DOHH2 (cell line): Measurements from ENCODE around the gene GPR160.

Experiments
- H3F3A ChIP-seq: fragments of 200-600 bp; sonication (generic), shearing (Covaris generic); 2 replicates; pipeline ENCODE4 v1.6.0; 2016; ENCODE audit warnings: antibody characterized with exemption, mild to moderate bottlenecking; ENCODE audit not compliant: control insufficient read depth, insufficient read depth
- H3K27ac ChIP-seq: fragments of 200-600 bp; sonication (generic); 2 replicates; pipeline ENCODE4 v1.5.1; 2014; ENCODE audit warnings: low read depth, mild to moderate bottlenecking, low read length, moderate library complexity
- H3K27me3 ChIP-seq: fragments of 200-600 bp; sonication (generic); 2 replicates; pipeline ENCODE4 v1.6.1; 2014; ENCODE audit warnings: mild to moderate bottlenecking, low read length, mixed read lengths; ENCODE audit not compliant: control insufficient read depth
- H3K36me3 ChIP-seq: fragments of 200-600 bp; sonication (generic); 2 replicates; pipeline ENCODE4 v1.6.1; 2014; ENCODE audit warnings: mild to moderate bottlenecking, low read length, moderate library complexity, mixed read lengths; ENCODE audit not compliant: control insufficient read depth
- H3K4me1 ChIP-seq: fragments of 200-600 bp; sonication (generic); 2 replicates; pipeline ENCODE4 v1.6.1; 2014; ENCODE audit warnings: mild to moderate bottlenecking, low read length, mixed read lengths; ENCODE audit not compliant: control insufficient read depth
- H3K4me2 ChIP-seq: fragments of 200-600 bp; sonication (generic); 2 replicates; pipeline ENCODE4 v1.6.0; 2014; ENCODE audit warnings: mild to moderate bottlenecking, low read length, moderate library complexity
- H3K4me3 ChIP-seq: fragments of 200-600 bp; sonication (generic); 2 replicates; pipeline ENCODE4 v1.5.1; 2014; ENCODE audit warnings: mild to moderate bottlenecking, low read length, mixed read lengths
- H3K79me2 ChIP-seq: fragments of 200-600 bp; sonication (generic); 2 replicates; pipeline ENCODE4 v1.6.1; 2014; ENCODE audit warnings: mild to moderate bottlenecking, low read length, mixed read lengths; ENCODE audit not compliant: control insufficient read depth
- H3K9me2 ChIP-seq: fragments of 200-600 bp; sonication (generic); replicated peaks from 2 replicates; pipeline ENCODE4 v1.6.1; 2014; ENCODE audit warnings: mild to moderate bottlenecking, low read length, mixed read lengths; ENCODE audit not compliant: control insufficient read depth
- H3K9me3 ChIP-seq: fragments of 200-600 bp; sonication (generic); 2 replicates; pipeline ENCODE4 v1.6.1; 2014; ENCODE audit warnings: antibody characterized with exemption, low read length, mixed read lengths; ENCODE audit not compliant: control insufficient read depth, insufficient read depth
- H4K20me1 ChIP-seq: fragments of 200-600 bp; sonication (generic); 2 replicates; pipeline ENCODE4 v1.6.0; 2014; ENCODE audit warnings: low read depth, mild to moderate bottlenecking, antibody characterized with exemption, low read length, moderate library complexity; ENCODE audit not compliant: control insufficient read depth, insufficient read depth
- EZH2phosphoT487 ChIP-seq: fragments of 200-600 bp; sonication (generic); IDR thresholded peaks from 2 replicates; pipeline ENCODE4 v1.6.1; 2017; ENCODE audit warnings: borderline replicate concordance, mild to moderate bottlenecking, antibody characterized with exemption, low read length, moderate library complexity, mixed read lengths
- TF ChIP-seq, protein P1 (sequence below): fragments of 200-600 bp; sonication (generic); IDR thresholded peaks from one replicate; pipeline ENCODE4 v1.5.1; 2014; ENCODE audit warnings: antibody characterized with exemption, mild to moderate bottlenecking, low read depth, low read length; ENCODE audit not compliant: poor library complexity, severe bottlenecking

The GPR160 gene, protein sequence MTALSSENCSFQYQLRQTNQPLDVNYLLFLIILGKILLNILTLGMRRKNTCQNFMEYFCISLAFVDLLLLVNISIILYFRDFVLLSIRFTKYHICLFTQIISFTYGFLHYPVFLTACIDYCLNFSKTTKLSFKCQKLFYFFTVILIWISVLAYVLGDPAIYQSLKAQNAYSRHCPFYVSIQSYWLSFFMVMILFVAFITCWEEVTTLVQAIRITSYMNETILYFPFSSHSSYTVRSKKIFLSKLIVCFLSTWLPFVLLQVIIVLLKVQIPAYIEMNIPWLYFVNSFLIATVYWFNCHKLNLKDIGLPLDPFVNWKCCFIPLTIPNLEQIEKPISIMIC

DNA sequence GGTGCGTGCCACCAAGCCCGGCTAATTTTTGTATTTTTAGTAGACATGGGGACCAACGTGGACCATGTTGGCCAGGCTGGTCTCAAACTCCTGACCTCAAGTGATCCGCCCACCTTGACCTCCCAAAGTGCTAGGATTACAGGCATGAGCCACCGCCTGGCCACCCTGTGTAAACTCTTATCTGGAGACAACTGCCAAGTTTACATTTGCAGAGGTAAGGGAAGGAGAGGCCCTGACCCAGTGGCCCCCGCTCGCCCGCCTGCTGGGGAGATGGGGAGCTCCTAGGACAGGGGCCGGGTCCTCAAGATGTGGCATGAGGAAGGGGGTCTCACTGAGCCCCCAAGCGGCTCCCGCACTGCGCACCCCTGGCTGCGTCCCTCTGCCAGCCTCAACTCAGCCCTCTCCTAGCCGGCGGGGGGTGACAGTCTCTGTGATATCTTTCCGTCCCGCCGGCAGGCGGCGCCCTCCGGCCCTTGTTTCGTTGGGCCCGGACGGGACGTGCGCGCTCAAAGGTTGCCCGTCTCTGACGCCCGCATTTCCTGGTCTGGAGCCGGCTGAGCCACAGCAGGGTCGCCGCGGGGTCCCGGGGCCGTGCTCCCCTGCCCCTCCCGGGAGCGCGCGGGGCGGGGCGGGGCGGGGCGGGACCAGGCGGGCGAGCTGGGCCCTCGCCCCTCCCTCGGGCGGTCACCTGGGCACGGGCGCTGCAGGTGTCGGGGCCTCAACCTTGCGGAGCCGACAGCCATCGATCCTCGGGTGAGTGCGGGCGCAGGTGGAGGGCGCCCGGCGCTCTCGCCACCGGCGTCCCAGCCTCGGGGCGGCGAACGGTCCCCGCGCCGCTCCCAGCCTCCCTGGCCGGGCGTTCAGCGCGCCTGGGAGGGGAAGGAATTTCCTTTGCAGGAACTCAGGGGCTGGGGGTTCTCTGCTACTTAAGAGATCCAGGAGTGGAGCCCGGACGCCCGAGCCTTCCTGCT lies at the start of gene GPR160:
Gene GPR160 (plus strand): TSS at position 533 of the 971 bp plus-strand sequence. CDS start 45,978 bp downstream, outside the sequence.
- Histone ChIP-seq H3F3A (peaks cover 9% of the 10 kb centered on the region; the same call in 1 of the 2 replicates), H3K9me2 (no peaks in the 10 kb centered on the region), H4K20me1 (no peaks in the 10 kb centered on the region), H3K27ac (no peak within 1 kb of the TSS), H3K9me3 (no peaks in the 10 kb centered on the region), H3K4me3 (peak within 1 kb of the TSS; percentile 74), H3K79me2 (no peaks in the 10 kb centered on the region), H3K4me2 (peak within 1 kb of the TSS; percentile 63), H3K36me3 (no peaks in the 10 kb centered on the region), H3K4me1 (peaks cover 21% of the 10 kb centered on the region), H3K27me3 (no peaks in the 10 kb centered on the region)
- TF ChIP-seq, protein P1, sequence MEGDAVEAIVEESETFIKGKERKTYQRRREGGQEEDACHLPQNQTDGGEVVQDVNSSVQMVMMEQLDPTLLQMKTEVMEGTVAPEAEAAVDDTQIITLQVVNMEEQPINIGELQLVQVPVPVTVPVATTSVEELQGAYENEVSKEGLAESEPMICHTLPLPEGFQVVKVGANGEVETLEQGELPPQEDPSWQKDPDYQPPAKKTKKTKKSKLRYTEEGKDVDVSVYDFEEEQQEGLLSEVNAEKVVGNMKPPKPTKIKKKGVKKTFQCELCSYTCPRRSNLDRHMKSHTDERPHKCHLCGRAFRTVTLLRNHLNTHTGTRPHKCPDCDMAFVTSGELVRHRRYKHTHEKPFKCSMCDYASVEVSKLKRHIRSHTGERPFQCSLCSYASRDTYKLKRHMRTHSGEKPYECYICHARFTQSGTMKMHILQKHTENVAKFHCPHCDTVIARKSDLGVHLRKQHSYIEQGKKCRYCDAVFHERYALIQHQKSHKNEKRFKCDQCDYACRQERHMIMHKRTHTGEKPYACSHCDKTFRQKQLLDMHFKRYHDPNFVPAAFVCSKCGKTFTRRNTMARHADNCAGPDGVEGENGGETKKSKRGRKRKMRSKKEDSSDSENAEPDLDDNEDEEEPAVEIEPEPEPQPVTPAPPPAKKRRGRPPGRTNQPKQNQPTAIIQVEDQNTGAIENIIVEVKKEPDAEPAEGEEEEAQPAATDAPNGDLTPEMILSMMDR = peak; percentile 77
- no peak for TF ChIP-seq EZH2phosphoT487

DNA sequence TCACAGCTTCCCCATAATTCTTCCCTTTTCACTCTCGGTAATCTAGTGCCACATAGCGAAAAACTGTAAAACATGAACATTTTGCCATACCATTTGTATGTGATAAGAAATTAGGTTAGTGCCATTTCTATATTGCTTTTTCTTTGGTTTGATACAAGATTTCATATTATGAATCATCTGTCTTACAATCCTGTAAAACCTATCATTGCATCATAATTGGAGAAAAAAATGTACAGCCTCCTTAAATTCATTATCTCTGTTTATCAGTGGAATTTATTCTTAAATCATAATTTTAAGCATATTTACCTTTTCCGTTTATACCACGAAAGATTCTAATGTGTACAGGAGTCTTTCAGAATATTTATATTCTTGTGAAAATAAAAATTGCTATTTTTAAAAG lies 47.4 kb upstream of the GPR160 start:
- no peak overlapping the region for H3K27ac ChIP-seq
- no peak overlapping the region for H3K4me3 ChIP-seq
- TF ChIP-seq EZH2phosphoT487 = no peak
- TF ChIP-seq, protein P1 = no peak
- H3K9me2 ChIP-seq = no peaks in the 10 kb centered on the region
- H3K4me1 ChIP-seq = no peaks in the 10 kb centered on the region
- H3K79me2 ChIP-seq = peaks cover 7% of the 10 kb centered on the region
- H3K9me3 ChIP-seq = no peaks in the 10 kb centered on the region
- H3K4me2 ChIP-seq = no peak overlapping the region
- peaks cover 95% of the 10 kb centered on the region for H3K36me3 ChIP-seq
- H3K27me3 ChIP-seq = no peaks in the 10 kb centered on the region
- peaks cover 5% of the 10 kb centered on the region; the same call in 1 of the 2 replicates for H4K20me1 ChIP-seq
- H3F3A ChIP-seq = peaks cover 50% of the 10 kb centered on the region

DNA sequence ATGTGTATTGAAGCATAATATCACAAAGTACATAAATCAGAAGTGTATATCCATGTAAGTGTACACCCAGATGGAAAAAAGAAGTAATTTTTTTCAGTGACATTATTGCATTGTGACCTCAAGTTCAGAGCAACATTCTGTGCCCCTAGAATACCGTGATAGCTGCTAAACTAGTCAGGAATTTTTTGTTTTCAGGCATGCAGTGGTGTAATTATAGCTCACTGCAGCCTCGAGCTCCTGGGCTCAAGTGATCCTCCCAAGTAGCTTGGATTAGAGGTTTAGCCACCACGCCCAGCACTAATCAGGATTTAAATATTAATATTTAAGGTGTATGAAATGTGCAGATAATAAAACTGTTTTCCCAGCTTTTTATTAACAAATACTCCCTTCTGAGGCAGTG lies 45.6 kb upstream of the GPR160 start:
- no peaks in the 10 kb centered on the region for H3K9me3 ChIP-seq
- H3K27ac ChIP-seq = no peak overlapping the region
- peaks cover 57% of the 10 kb centered on the region for H3F3A ChIP-seq
- no peaks in the 10 kb centered on the region for H3K4me1 ChIP-seq
- no peak overlapping the region for H3K4me2 ChIP-seq
- H3K79me2 ChIP-seq = peaks cover 7% of the 10 kb centered on the region
- TF ChIP-seq, protein P1 = no peak
- TF ChIP-seq EZH2phosphoT487 = no peak
- no peaks in the 10 kb centered on the region for H3K9me2 ChIP-seq
- no peaks in the 10 kb centered on the region for H3K27me3 ChIP-seq
- H3K4me3 ChIP-seq = no peak overlapping the region
- peaks cover 5% of the 10 kb centered on the region; the same call in 1 of the 2 replicates for H4K20me1 ChIP-seq
- peaks cover 95% of the 10 kb centered on the region for H3K36me3 ChIP-seq
